ENCODE measurements around the gene ZSCAN5A.

DNA sequence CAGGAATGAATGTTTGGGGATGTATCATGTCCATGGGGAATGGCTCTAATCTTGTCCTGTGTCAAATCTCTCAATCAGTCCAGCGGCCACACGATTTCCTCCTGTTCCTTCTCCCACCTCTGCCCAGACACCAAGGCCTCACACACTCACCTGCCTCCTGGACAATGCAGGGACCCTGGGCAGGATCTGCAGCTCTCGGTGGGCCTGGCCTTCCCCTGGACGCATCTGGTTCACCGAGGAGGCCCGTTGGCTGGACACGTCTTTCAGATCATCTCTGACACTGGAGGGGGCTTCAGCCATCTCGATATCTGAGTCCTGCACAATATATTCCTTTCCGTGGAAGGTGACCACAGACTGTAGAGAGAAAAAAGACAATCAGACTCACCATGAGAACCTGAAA is 91.2 kb downstream of the ZSCAN5A start:
- TF ChIP-seq, protein P1, sequence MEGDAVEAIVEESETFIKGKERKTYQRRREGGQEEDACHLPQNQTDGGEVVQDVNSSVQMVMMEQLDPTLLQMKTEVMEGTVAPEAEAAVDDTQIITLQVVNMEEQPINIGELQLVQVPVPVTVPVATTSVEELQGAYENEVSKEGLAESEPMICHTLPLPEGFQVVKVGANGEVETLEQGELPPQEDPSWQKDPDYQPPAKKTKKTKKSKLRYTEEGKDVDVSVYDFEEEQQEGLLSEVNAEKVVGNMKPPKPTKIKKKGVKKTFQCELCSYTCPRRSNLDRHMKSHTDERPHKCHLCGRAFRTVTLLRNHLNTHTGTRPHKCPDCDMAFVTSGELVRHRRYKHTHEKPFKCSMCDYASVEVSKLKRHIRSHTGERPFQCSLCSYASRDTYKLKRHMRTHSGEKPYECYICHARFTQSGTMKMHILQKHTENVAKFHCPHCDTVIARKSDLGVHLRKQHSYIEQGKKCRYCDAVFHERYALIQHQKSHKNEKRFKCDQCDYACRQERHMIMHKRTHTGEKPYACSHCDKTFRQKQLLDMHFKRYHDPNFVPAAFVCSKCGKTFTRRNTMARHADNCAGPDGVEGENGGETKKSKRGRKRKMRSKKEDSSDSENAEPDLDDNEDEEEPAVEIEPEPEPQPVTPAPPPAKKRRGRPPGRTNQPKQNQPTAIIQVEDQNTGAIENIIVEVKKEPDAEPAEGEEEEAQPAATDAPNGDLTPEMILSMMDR (IDR thresholded peaks at IDR 0.05) = no peak
- TF ChIP-seq EZH2 (IDR thresholded peaks at IDR 0.05; ENCODE audit: borderline replicate concordance, insufficient read depth, low read depth, low read length, poor library complexity, severe bottlenecking) = no peak

Measured in B cell (primary cell).